K562 treated with DMSO at 1 percent for 4 hours (cell line): Measurements from ENCODE around the gene EIF4E2. TPM values are rescaled to one million over a fixed set of nuclear protein-coding genes. Genes with fewer than 3 reads are reported as not detected.

Experiments used
- total RNA-seq: library from RNA; unstranded; fragments of 300-600 nt; gene quantifications from 2 replicates; pipeline ENCODE4 v1.2.3, GENCODE V29; 2022; ENCODE audit not compliant: insufficient read depth

The EIF4E2 gene, protein sequence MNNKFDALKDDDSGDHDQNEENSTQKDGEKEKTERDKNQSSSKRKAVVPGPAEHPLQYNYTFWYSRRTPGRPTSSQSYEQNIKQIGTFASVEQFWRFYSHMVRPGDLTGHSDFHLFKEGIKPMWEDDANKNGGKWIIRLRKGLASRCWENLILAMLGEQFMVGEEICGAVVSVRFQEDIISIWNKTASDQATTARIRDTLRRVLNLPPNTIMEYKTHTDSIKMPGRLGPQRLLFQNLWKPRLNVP
- 46.7 and 52.0 TPM in 2 replicates for total RNA-seq

DNA sequence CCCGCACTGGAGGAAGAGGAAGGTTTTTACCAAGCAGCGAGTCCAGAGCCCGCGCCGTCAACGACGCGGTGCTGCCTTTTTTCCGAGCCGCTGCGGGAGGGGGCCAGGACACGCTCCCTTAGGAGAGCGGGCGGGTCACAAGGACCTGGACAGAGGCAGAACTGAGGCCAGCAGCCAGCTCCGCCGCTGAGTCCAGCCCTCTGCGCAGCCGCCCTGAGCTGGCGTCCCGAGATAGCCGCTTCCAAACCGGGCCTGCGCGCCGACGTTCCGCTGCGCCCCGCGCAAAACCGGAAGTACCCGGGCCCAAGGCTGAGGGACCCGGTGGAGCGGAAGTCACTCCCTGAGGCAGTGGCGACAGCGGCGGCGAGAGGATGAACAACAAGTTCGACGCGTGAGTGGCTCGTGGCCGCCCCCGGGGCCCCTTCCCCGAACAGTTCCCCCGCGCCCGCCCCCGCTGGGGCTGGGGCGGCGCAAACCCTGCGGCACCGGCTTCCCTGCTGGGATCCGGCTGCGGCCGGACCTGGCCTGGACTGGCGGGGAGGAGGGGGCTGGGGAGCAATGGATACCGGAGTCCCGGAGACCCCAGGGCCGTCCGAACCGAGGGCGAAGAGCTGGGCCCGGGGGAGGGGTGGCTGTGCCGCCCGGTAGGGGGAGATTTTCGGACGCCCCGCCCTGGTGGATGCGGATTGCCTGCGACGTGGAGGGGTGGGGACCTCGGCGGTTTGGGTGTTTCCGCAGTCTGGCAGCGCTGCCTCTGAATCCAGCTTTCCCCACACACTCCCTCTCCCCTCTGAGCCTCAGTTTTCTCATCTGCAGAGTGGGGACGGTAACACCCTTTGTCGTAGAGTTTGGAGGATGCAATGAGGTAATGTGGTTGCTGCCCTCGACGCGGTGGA, at the start of gene EIF4E2, which contains the start of gene TIGD1:
Gene EIF4E2 (plus strand): TSS at position 336 of the 896 bp plus-strand sequence. CDS start 36 bp downstream, at position 372.
Gene TIGD1 (minus strand): TSS at position 204 of the 896 bp plus-strand sequence. CDS start 675 bp downstream, outside the sequence.

DNA sequence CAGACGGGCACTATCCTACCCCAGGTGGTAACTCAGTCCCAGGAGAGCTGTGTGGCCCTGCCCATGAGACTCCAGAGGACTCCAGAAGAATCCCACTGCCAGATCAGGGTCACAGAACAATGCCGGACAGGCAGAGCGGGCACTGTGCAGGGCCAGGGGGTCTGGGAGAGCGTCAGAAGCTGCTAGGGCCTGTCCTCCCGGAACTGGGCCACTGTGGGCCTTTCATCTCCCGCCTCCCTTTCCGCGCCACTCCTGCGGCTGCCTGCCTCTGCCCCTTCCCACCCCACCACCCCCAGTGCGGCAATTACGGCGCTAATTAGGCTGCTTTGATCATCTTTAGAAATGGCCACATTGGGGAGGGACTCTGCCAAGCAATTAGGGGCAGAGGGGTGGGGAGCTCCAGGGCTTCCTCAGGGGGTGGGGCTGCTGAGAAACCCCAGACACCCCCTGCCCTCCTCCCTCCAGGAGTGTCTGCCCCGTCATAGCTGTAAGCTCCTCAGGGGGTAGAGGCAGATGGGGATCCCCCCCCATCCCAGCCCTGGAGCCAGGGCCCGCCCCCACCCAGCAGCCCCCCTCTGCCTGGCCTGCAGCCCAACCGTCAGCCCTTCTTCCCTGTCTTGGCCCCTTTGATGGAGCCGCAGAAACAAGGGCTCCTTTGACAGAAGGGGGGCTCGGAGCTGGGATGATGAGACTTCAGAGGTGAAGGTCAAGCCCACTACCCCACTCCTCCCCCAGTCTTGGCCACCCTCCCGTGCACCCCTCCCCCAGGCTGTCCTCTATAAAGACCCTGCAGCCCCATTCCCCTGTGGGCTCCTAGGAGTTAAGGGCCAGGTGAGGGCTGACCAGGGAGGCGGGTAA, 30.7 kb upstream of the EIF4E2 start, which contains the start of gene PRSS56:
Gene PRSS56 (plus strand): TSS at position 808 of the 858 bp plus-strand sequence. CDS start 211 bp downstream, outside the sequence.

DNA sequence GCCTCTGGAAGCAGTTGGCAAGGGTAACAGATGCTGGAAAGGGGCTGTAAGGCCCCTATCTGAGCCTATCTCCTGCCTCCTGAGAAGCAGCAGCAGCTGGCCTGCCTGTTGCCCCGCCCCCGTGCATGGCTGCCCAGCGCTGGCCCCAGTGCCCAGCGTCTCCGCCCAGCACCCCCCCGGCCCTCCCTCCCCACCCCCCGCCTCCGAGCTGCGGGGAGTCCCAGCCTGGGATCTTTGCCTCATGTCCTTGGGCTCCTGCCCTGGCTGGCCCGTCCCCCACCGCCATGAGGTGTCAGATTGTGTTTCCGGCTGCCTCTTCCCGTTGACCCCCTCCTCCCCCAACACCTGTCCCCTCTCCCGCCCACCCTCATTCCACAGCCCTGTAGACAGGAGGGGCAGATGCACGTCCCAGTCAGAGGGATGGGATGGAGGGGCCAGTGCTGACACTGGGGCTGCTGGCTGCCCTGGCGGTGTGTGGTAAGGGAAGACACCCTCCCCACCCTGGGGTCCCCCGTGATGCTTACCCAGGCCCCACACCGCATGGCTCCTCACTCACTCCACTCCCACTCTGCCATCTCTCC, 24.6 kb upstream of the EIF4E2 start, which contains the start of gene CHRND:
Gene CHRND (plus strand): TSS at position 370 of the 581 bp plus-strand sequence. CDS start 56 bp downstream, at position 426.

DNA sequence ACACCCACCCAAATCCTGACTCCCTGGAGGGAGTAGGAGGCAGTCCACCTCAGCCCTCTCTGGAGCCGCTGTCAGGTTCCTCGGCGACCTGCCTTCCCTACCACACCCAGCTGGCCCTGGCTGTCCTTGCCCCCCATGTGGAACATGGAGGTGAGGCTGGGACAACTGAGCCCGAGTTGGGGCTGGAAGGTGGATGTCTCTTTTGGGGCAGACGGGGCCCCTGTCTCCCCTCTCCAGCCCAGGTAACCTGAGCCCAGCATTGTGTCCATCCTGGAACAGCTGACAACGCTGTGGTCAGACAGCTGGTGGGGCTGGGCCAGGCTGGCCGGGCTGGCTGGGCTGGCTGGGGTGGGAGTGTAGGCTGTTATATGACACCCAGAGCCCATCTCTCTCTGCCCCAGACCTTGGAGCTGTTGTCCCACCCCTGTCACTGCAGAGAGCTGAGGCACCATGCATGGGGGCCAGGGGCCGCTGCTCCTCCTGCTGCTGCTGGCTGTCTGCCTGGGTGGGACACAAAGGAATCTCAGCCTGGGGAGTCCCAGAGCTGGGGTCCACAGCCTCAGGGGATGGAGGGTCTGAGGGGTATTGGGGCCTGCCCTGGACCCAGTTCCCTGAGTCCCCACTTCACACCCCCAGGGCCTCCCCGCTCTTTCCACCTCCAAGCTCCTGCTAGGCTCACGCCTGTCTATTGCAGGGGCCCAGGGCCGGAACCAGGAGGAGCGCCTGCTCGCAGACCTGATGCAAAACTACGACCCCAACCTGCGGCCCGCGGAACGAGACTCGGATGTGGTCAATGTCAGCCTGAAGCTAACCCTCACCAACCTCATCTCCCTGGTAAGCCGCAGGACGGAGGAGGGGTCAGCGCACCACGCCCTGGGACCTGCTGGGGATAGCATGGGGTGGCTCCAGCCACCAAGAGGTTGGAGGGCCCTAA, 10.9 kb upstream of the EIF4E2 start, which contains the start of gene CHRNG:
Gene CHRNG (plus strand): TSS at position 395 of the 934 bp plus-strand sequence. CDS start 56 bp downstream, at position 451.

Other genes starting within 250 kb of the EIF4E2 start
- gene ALPP, start 171.9 kb upstream of the EIF4E2 start, total RNA-seq: not detected in 2 replicates
- gene ALPG, start 143.8 kb upstream of the EIF4E2 start, total RNA-seq: not detected in 2 replicates
- not detected in 2 replicates for gene ALPI, start 94.5 kb upstream of the EIF4E2 start, total RNA-seq
- not detected in 2 replicates for gene ECEL1, start 62.9 kb upstream of the EIF4E2 start, total RNA-seq
- not detected in 2 replicates for gene PRSS56, start 30.3 kb upstream of the EIF4E2 start, total RNA-seq
- gene CHRND, start 24.5 kb upstream of the EIF4E2 start, total RNA-seq: not detected in 2 replicates
- gene CHRNG, start 11.0 kb upstream of the EIF4E2 start, total RNA-seq: not detected in 2 replicates
- 1.9 TPM in 2 replicates for gene TIGD1, start 132 bp upstream of the EIF4E2 start, total RNA-seq
- gene EFHD1, start 82.9 kb downstream of the EIF4E2 start, total RNA-seq: 10.8 and 20.4 TPM in 2 replicates
- 17.6 and 19.1 TPM in 2 replicates for gene GIGYF2, start 146.6 kb downstream of the EIF4E2 start, total RNA-seq
- not detected in 2 replicates for gene KCNJ13, start 225.9 kb downstream of the EIF4E2 start, total RNA-seq